ENCODE measurements around the gene BATF2. TPM values are rescaled to one million over a fixed set of nuclear protein-coding genes. Genes with fewer than 3 reads are reported as not detected.

Gene BATF2, protein sequence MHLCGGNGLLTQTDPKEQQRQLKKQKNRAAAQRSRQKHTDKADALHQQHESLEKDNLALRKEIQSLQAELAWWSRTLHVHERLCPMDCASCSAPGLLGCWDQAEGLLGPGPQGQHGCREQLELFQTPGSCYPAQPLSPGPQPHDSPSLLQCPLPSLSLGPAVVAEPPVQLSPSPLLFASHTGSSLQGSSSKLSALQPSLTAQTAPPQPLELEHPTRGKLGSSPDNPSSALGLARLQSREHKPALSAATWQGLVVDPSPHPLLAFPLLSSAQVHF
- total RNA-seq (2014; rRNA removed; shearing (Covaris generic)) (0.33 and 0.79 TPM in 2 replicates), total RNA-seq (2022) (0.61 and 0.70 TPM in 2 replicates), Bru-seq, nascent RNA (percentile 18 among the genes with signal in this experiment), BruChase-seq, experiment 1, labeled RNA remaining after a 6-hour chase (percentile 14 among the genes with signal in this experiment), BruChase-seq, experiment 2, labeled RNA remaining after a 2-hour chase (percentile 20 among the genes with signal in this experiment)
- long read RNA-seq, partial matches to known transcripts = 0 of 1 reads
- long read RNA-seq, other reads (novel, unspliced or antisense) = 0 of 1 reads

DNA sequence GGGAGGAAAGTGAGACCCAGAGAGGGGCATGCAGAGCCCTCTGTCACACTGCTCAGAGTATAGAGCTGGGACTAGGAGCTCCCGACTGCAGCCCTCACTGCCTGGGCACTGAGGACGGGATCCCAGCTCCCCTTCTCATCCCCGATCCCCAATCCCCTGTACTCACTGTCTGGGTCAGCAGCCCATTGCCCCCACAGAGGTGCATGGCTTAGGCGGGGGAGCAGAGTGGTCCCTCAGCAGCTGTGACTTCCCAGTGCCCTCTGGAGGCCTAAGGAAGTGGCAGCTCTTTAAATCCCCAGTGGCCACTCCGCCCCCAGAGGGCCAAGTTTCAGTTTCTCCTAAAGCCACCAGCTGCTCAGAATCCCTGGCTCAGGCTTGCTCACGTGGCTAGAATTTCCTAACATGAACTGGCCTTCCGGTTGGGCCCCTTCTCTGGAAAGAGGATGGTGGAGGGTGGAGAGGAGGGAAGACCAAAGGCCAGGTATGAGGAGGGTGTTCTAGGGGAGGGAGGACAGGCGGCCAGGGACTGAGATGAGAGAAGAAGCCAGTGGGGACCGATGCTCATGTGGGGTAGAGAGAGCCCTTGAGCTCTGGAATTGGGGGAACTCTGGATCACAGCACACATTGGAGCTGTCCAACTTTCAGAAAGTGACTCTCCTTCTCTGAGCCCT is at the start of gene BATF2:
TSS of gene BATF2 (minus strand) at position 262 of the 671 bp plus-strand sequence. CDS start at position 205, 57 bp downstream.
- H3K4me2 ChIP-seq (ENCODE audit: low read length) = peak within 1 kb of the TSS; percentile 35
- ChIA-PET POLR2A (interaction anchor here (1.0 to 2.0 kb wide), 3 partner anchors 13 to 146 kb away, joined by 3 to 6 read pairs (median 5); no protein-coding TSS in a partner anchor), CTCF (ENCODE audit: unreplicated experiment) (interaction anchor here (0.6 kb wide), 1 partner anchor 8 kb away, joined by 3 read pairs; no protein-coding TSS in a partner anchor)
- DNase-seq (ENCODE audit: low spot score) = peak; percentile 62
- no peaks in the 10 kb centered on the region for H3K79me2 ChIP-seq (ENCODE audit: insufficient read depth, low read depth, low read length)
- no peaks in the 10 kb centered on the region for H3K9me3 ChIP-seq (ENCODE audit: low read length)
- H2AFZ ChIP-seq (ENCODE audit: low read length) = peak within 1 kb of the TSS; percentile 77
- peaks cover 30% of the 10 kb centered on the region for H3K4me1 ChIP-seq (ENCODE audit: insufficient read depth, low read length, poor library complexity, severe bottlenecking)
- H3K36me3 ChIP-seq (ENCODE audit: insufficient read depth, low read length) = no peaks in the 10 kb centered on the region
- intact Hi-C loops (cut with micrococcal nuclease; ENCODE audit: unreplicated experiment) = no loop called here
- H3K9me2 ChIP-seq (ENCODE audit: insufficient read depth, low read length) = no peaks in the 10 kb centered on the region
- TF ChIP-seq EZH2phosphoT487 (IDR thresholded peaks at IDR 0.05; ENCODE audit: borderline replicate concordance, low read depth, low read length) = no peak
- TF ChIP-seq, protein P1, sequence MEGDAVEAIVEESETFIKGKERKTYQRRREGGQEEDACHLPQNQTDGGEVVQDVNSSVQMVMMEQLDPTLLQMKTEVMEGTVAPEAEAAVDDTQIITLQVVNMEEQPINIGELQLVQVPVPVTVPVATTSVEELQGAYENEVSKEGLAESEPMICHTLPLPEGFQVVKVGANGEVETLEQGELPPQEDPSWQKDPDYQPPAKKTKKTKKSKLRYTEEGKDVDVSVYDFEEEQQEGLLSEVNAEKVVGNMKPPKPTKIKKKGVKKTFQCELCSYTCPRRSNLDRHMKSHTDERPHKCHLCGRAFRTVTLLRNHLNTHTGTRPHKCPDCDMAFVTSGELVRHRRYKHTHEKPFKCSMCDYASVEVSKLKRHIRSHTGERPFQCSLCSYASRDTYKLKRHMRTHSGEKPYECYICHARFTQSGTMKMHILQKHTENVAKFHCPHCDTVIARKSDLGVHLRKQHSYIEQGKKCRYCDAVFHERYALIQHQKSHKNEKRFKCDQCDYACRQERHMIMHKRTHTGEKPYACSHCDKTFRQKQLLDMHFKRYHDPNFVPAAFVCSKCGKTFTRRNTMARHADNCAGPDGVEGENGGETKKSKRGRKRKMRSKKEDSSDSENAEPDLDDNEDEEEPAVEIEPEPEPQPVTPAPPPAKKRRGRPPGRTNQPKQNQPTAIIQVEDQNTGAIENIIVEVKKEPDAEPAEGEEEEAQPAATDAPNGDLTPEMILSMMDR (conservative IDR thresholded peaks at IDR 0.05; ENCODE audit: low read length) = peak; percentile 66
- no peaks in the 10 kb centered on the region for H4K20me1 ChIP-seq (ENCODE audit: insufficient read depth, low read length)
- H3K4me3 ChIP-seq (ENCODE audit: low read depth, low read length, poor library complexity, severe bottlenecking) = peak within 1 kb of the TSS; percentile 0
- no TSS peak for BruUV-seq (replicated peaks)
- no peak within 1 kb of the TSS for H3K27ac ChIP-seq (ENCODE audit: low read depth, low read length, poor library complexity, severe bottlenecking)

DNA sequence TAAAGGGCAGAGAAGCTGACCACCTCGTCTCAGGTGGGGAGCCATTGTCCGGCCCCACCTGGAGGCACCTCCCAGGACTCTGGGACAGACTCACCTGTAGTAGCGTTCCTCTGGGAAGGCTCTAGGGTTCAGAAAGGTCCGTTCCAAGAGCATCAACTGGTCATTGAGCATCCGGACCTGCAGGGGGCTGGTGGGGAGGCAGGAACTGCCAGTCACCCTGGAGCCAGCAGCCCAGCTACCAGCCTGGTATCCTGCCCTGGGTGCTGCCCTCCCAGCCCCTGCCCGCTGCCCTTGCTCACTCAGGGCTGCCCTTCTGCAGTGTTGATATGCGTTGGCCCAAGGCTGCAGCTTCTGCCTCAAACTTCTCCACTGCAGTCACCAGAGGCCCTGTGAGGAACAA is 49.0 kb upstream of the BATF2 start:
- intact Hi-C loops (cut with micrococcal nuclease; ENCODE audit: unreplicated experiment) = no loop called here
- ChIA-PET POLR2A (no interaction called here), CTCF (ENCODE audit: unreplicated experiment) (no interaction called here)
- Histone ChIP-seq H3K9me2 (ENCODE audit: insufficient read depth, low read length) (no peaks in the 10 kb centered on the region), H3K9me3 (ENCODE audit: low read length) (no peaks in the 10 kb centered on the region), H2AFZ (ENCODE audit: low read length) (no peak overlapping the region), H3K4me3 (ENCODE audit: low read depth, low read length, poor library complexity, severe bottlenecking) (no peak overlapping the region), H4K20me1 (ENCODE audit: insufficient read depth, low read length) (no peaks in the 10 kb centered on the region), H3K79me2 (ENCODE audit: insufficient read depth, low read depth, low read length) (peaks cover 23% of the 10 kb centered on the region; the same call in 1 of the 2 replicates), H3K27ac (ENCODE audit: low read depth, low read length, poor library complexity, severe bottlenecking) (no peak overlapping the region), H3K36me3 (ENCODE audit: insufficient read depth, low read length) (peaks cover 43% of the 10 kb centered on the region), H3K4me1 (ENCODE audit: insufficient read depth, low read length, poor library complexity, severe bottlenecking) (peaks cover 12% of the 10 kb centered on the region), H3K4me2 (ENCODE audit: low read length) (no peak overlapping the region)
- no TSS peak for BruUV-seq (replicated peaks)
- no peak for TF ChIP-seq EZH2phosphoT487 (IDR thresholded peaks at IDR 0.05; ENCODE audit: borderline replicate concordance, low read depth, low read length)
- TF ChIP-seq, protein P1 (conservative IDR thresholded peaks at IDR 0.05; ENCODE audit: low read length) = no peak
- DNase-seq (ENCODE audit: low spot score) = no peak

Measured in OCI-LY7 (cell line).